GM12878 (cell line): ENCODE data around the gene LARGE1. TPM values are rescaled to one million over a fixed set of nuclear protein-coding genes. Genes with fewer than 3 reads are reported as not detected.

Experiments used
- ATAC-seq: fragments of 200-7000 bp; cut with Tn5 transposase; 3 replicates; pipeline ENCODE4 v1.9.1; 2020; ENCODE audit warnings: mild to moderate bottlenecking, moderate library complexity
- BruUV-seq: library from RNA; stranded (reverse); fragments of 400-500 nt; replicated peaks from 2 replicates; lab custom pipeline; 2021; lab: Mats Ljungman, UMichigan
- CTCF ChIA-PET: fragments of 300-600 bp; sonication (Branson Sonifier 250); formaldehyde crosslinking; extraction: SDS; loops from one replicate; lab custom pipeline; 2021; ENCODE audit warnings: inconsistent platforms; lab: Yijun Ruan, JAX
- POLR2A ChIA-PET: fragments of 350-600 bp; formaldehyde crosslinking; extraction: SDS; loops from one replicate; lab custom pipeline; 2021; ENCODE audit warnings: inconsistent platforms; lab: Charles Lee
- RAD21 ChIA-PET: fragments of 300-600 bp; sonication (Branson Sonifier 250); formaldehyde crosslinking; loops from one replicate; lab custom pipeline; 2023; ENCODE audit warnings: antibody characterized with exemption; ENCODE audit not compliant: unreplicated experiment; lab: Charles Lee
- SMC1A ChIA-PET: fragments of 300-600 bp; sonication (Branson Sonifier 250); formaldehyde crosslinking; loops from one replicate; lab custom pipeline; 2023; ENCODE audit not compliant: unreplicated experiment, uncharacterized antibody; lab: Charles Lee
- DNase-seq: peaks from one replicate; pipeline ENCODE4 v3.0.0-alpha.2; 2011; ENCODE audit warnings: low read depth, low spot score
- FAIRE-seq: peaks from 3 replicates; lab custom pipeline; 2011; peaks lifted over from hg19 to GRCh38; lab: Jason Lieb, UNC
- H2AFZ ChIP-seq: 2 replicates; pipeline ENCODE4 v1.6.0; 2011; ENCODE audit warnings: low read depth, low read length, control low read depth; ENCODE audit not compliant: control insufficient read depth
- H3K27ac ChIP-seq: 2 replicates; pipeline ENCODE4 v1.5.1; 2011; ENCODE audit warnings: control low read depth; ENCODE audit not compliant: control insufficient read depth, insufficient read depth
- H3K27me3 ChIP-seq, 2 experiments: replicated peaks in 1 of 2; 2 replicates each; pipeline versions ENCODE4 v1.6.0 to v1.6.1; 2011; ENCODE audit warnings: low read length in 1 of 2; ENCODE audit not compliant: control insufficient read depth in 2 of 2, insufficient read depth in 2 of 2
- H3K36me3 ChIP-seq, 2 experiments: 2 replicates each; pipeline ENCODE4 v1.5.1; 2011; ENCODE audit warnings: low read length in 1 of 2; ENCODE audit not compliant: control insufficient read depth in 2 of 2, insufficient read depth in 2 of 2
- H3K4me1 ChIP-seq: 2 replicates; pipeline ENCODE4 v1.6.1; 2011; ENCODE audit warnings: mild to moderate bottlenecking, low read length, moderate library complexity, mixed read lengths; ENCODE audit not compliant: control insufficient read depth, insufficient read depth
- H3K4me2 ChIP-seq: 2 replicates; pipeline ENCODE4 v1.6.0; 2011; ENCODE audit warnings: control low read depth; ENCODE audit not compliant: control insufficient read depth, insufficient read depth
- H3K4me3 ChIP-seq: fragments of 200-600 bp; sonication (generic); 2 replicates; pipeline ENCODE4 v1.5.1; 2016
- H3K79me2 ChIP-seq: 2 replicates; pipeline ENCODE4 v1.6.0; 2011; ENCODE audit warnings: low read length; ENCODE audit not compliant: control insufficient read depth, insufficient read depth
- H3K9ac ChIP-seq: 2 replicates; pipeline ENCODE4 v1.8.0; 2011; ENCODE audit warnings: low read length, control low read depth, mixed read lengths; ENCODE audit not compliant: control insufficient read depth, insufficient read depth
- H3K9me3 ChIP-seq: replicated peaks from 3 replicates; pipeline ENCODE4 v1.5.1; 2011; ENCODE audit warnings: mild to moderate bottlenecking, low read length; ENCODE audit not compliant: control insufficient read depth, insufficient read depth
- H4K20me1 ChIP-seq: 2 replicates; pipeline ENCODE4 v1.6.0; 2011; ENCODE audit not compliant: control insufficient read depth, insufficient read depth
- EP300 ChIP-seq, 2 experiments: fragments of 150-350 bp in 1 of 2; IDR thresholded peaks; 2 replicates each; pipeline ENCODE4 v1.6.1; 2011 to 2012; ENCODE audit warnings: low read depth in 2 of 2, low read length in 2 of 2, borderline replicate concordance in 1 of 2, improper control_type of control experiment in 1 of 2, inconsistent platforms in 1 of 2; ENCODE audit not compliant: control insufficient read depth in 1 of 2
- ESRRA ChIP-seq: IDR thresholded peaks from 2 replicates; pipeline ENCODE4 v1.6.1; 2012; ENCODE audit warnings: mild to moderate bottlenecking, low read length, improper control_type of control experiment
- FOXK2 ChIP-seq: fragments of 450-650 bp; IDR thresholded peaks from 2 replicates; pipeline ENCODE4 v1.6.1; 2017; ENCODE audit warnings: mild to moderate bottlenecking, moderate library complexity
- IKZF1 ChIP-seq: fragments of 450-650 bp; conservative IDR thresholded peaks from 2 replicates; pipeline ENCODE4 v1.6.1; 2017; ENCODE audit warnings: antibody characterized with exemption, mild to moderate bottlenecking
- NFIC ChIP-seq: IDR thresholded peaks from 2 replicates; pipeline ENCODE4 v1.6.1; 2012; ENCODE audit warnings: low read depth, mild to moderate bottlenecking, inconsistent platforms, low read length, moderate library complexity
- SIX5 ChIP-seq: IDR thresholded peaks from 2 replicates; pipeline ENCODE4 v1.6.1; 2011; ENCODE audit warnings: mild to moderate bottlenecking, low read depth, low read length, moderate library complexity; ENCODE audit not compliant: severe bottlenecking
- SMARCA5 ChIP-seq: fragments of 450-650 bp; IDR thresholded peaks from 2 replicates; pipeline ENCODE4 v1.6.1; 2017; ENCODE audit warnings: mild to moderate bottlenecking
- SRF ChIP-seq, 2 experiments: IDR thresholded peaks; 2 replicates each; pipeline ENCODE4 v1.6.1; 2011; ENCODE audit warnings: low read depth in 2 of 2, low read length in 2 of 2, mild to moderate bottlenecking in 1 of 2, moderate library complexity in 1 of 2
- TAF1 ChIP-seq: IDR thresholded peaks from 2 replicates; pipeline ENCODE4 v1.6.1; 2011; ENCODE audit warnings: mild to moderate bottlenecking, low read depth, low read length, borderline replicate concordance
- TARDBP ChIP-seq: IDR thresholded peaks from 2 replicates; pipeline ENCODE4 v1.6.1; 2016; ENCODE audit warnings: borderline replicate concordance
- ZZZ3 ChIP-seq: IDR thresholded peaks from 2 replicates; pipeline ENCODE4 v1.6.1; 2011; ENCODE audit warnings: low read depth; ENCODE audit not compliant: control insufficient read depth, insufficient read length
- WGBS: methylation state at CpG from one replicate; pipeline ENCODE4 v1.1.6; 2016; ENCODE audit warnings: low lambda C conversion rate; ENCODE audit not compliant: insufficient replicate concordance, insufficient coverage; ENCODE audit errors: missing lambda C conversion rate; 5-methylcytosine and 5-hydroxymethylcytosine counted together
- in situ Hi-C: fragments of 300-500 bp; cut with MboI; formaldehyde crosslinking; loops from 9 replicates; pipeline ENCODE4 v1.14.3; 2018; ENCODE audit warnings: mixed read lengths
- intact Hi-C: fragments of 100-400 bp; cut with micrococcal nuclease; formaldehyde crosslinking; loops from one replicate; pipeline ENCODE4 v1.14.2; 2022; ENCODE audit not compliant: unreplicated experiment
- polyA plus RNA-seq, 11 experiments: library from polyadenylated mRNA; depleted of rRNA in 4 of 11; unstranded in 6 of 11; stranded (reverse) in 5 of 11; fragments of >200 nt; fragmentation: Nextera tagmentation in 4 of 11; fragmentation: Illumina TruSeq in 1 of 11; extraction: Ambion mirVana in 4 of 11; extraction: Trizol in 1 of 11; gene quantifications; 1 replicate in 1 of 11; 2 replicates in 10 of 11; pipeline versions ENCODE4 v1.2.1 to v1.2.3, GENCODE V29; 2011 to 2016; ENCODE audit warnings: inconsistent platforms in 2 of 11, missing spikeins in 2 of 11, low read depth in 1 of 11
- total RNA-seq, 4 experiments: library from RNA; depleted of rRNA in 3 of 4; stranded (reverse); fragments of >200 nt in 3 of 4; fragmentation: Illumina TruSeq in 1 of 4; extraction: Trizol in 1 of 4; gene quantifications; 2 replicates each; pipeline versions ENCODE4 v1.2.1 to v1.2.3, GENCODE V29; 2013 to 2021
- TF ChIP-seq, protein P1 (sequence below): fragments of 450-650 bp; IDR thresholded peaks from 2 replicates; pipeline ENCODE4 v1.6.1; 2018; ENCODE audit warnings: mild to moderate bottlenecking, low read depth, moderate library complexity; ENCODE audit not compliant: partially characterized antibody
- TF ChIP-seq, protein P2 (sequence below): fragments of 450-650 bp; IDR thresholded peaks from 2 replicates; pipeline ENCODE4 v1.6.1; 2017; ENCODE audit warnings: mild to moderate bottlenecking, moderate library complexity
- TF ChIP-seq, protein P3 (sequence below): fragments of 450-650 bp; IDR thresholded peaks from 2 replicates; pipeline ENCODE4 v1.6.1; 2018; ENCODE audit warnings: borderline replicate concordance, mild to moderate bottlenecking; ENCODE audit not compliant: partially characterized antibody

Gene LARGE1
- total and polyA plus RNA-seq, 10 of the 15 experiments (the other 5 are each of a cell fraction or from before 2014, with no cell fraction given) = 3.2 to 41.4 (median 17.3) TPM

DNA sequence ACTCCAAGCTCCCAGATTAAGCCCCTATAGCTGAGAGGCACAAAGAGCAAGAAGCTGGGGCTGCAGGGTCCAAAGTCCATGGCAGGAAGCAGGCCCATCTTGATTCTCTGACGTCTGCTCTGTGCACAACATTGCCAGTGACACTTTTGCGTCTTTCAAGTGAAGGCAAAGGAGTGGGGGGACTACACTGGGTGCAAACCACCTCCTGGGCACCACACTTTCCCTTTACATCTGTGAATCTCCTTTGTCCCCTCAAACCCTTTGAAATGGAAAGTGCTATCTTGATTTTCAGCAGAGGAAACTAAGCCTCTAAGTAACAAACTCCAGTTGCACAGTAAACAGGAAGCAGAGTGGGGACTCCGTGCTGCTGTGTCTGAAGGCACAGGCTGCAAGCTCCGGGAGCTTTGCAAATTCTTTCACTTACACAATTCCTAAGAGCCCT, 428.0 kb downstream of the LARGE1 start:
- intact Hi-C loops = no loop called here
- in situ Hi-C loops = no loop called here
- peak overlapping the region; percentile 16; the same call in 1 of the 2 replicates for H2AFZ ChIP-seq
- no TSS peak for BruUV-seq
- H3K4me1 ChIP-seq = peaks cover 12% of the 10 kb centered on the region
- H3K27ac ChIP-seq = no peak overlapping the region
- RAD21 ChIA-PET = interaction anchor here (1.4 to 2.4 kb wide), 2 partner anchors 20 to 27 kb away, joined by 6 to 7 read pairs; no protein-coding TSS in a partner anchor
- POLR2A ChIA-PET = interaction anchor here (1.0 to 1.4 kb wide), 2 partner anchors 10 to 26 kb away, joined by 3 to 5 read pairs; no protein-coding TSS in a partner anchor
- no peaks in the 10 kb centered on the region for H3K79me2 ChIP-seq
- H3K9ac ChIP-seq = no peak overlapping the region
- no peaks in the 10 kb centered on the region for H4K20me1 ChIP-seq
- H3K27me3 ChIP-seq = no peaks in the 10 kb centered on the region
- SMC1A ChIA-PET = interaction anchor here (1.0 to 2.6 kb wide), 6 partner anchors 8 to 192 kb away, joined by 3 to 21 read pairs (median 4); no protein-coding TSS in a partner anchor
- FAIRE-seq = peak; percentile 13
- peak; percentile 77 for ATAC-seq
- H3K4me3 ChIP-seq = no peak overlapping the region; the same call in 1 of the 2 replicates
- DNase-seq = no peak
- no peaks in the 10 kb centered on the region; the same call in 2 of the 3 replicates for H3K9me3 ChIP-seq
- CTCF ChIA-PET = interaction anchor here (0.5 to 1.1 kb wide), 4 partner anchors 21 to 1833 kb away, joined by 3 to 4 read pairs (median 3); no protein-coding TSS in a partner anchor
- 32% methylated on average over 4 of the region's 4 CpGs for WGBS
- H3K36me3 ChIP-seq = no peaks in the 10 kb centered on the region
- peak overlapping the region; percentile 26 for H3K4me2 ChIP-seq
- TF ChIP-seq ZZZ3 = no peak
- TF ChIP-seq EP300 (IDR thresholded peaks at IDR 0.05; ENCODE audit: borderline replicate concordance in 1 of 2, control insufficient read depth in 1 of 2, low read depth in 2 of 2, low read length in 2 of 2) = no peak
- no peak for TF ChIP-seq TAF1
- TF ChIP-seq SRF (IDR thresholded peaks at IDR 0.05; ENCODE audit: low read depth in 2 of 2, low read length in 2 of 2) = no peak
- TF ChIP-seq NFIC = no peak
- TF ChIP-seq, protein P1, sequence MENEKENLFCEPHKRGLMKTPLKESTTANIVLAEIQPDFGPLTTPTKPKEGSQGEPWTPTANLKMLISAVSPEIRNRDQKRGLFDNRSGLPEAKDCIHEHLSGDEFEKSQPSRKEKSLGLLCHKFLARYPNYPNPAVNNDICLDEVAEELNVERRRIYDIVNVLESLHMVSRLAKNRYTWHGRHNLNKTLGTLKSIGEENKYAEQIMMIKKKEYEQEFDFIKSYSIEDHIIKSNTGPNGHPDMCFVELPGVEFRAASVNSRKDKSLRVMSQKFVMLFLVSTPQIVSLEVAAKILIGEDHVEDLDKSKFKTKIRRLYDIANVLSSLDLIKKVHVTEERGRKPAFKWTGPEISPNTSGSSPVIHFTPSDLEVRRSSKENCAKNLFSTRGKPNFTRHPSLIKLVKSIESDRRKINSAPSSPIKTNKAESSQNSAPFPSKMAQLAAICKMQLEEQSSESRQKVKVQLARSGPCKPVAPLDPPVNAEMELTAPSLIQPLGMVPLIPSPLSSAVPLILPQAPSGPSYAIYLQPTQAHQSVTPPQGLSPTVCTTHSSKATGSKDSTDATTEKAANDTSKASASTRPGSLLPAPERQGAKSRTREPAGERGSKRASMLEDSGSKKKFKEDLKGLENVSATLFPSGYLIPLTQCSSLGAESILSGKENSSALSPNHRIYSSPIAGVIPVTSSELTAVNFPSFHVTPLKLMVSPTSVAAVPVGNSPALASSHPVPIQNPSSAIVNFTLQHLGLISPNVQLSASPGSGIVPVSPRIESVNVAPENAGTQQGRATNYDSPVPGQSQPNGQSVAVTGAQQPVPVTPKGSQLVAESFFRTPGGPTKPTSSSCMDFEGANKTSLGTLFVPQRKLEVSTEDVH = no peak
- 0 out of 2 replicates have a peak, but pooled peaks have one; percentile 25 for TF ChIP-seq SMARCA5
- TF ChIP-seq IKZF1 = peak; percentile 44
- no peak for TF ChIP-seq TARDBP
- TF ChIP-seq FOXK2 = peak; percentile 57
- TF ChIP-seq, protein P2, sequence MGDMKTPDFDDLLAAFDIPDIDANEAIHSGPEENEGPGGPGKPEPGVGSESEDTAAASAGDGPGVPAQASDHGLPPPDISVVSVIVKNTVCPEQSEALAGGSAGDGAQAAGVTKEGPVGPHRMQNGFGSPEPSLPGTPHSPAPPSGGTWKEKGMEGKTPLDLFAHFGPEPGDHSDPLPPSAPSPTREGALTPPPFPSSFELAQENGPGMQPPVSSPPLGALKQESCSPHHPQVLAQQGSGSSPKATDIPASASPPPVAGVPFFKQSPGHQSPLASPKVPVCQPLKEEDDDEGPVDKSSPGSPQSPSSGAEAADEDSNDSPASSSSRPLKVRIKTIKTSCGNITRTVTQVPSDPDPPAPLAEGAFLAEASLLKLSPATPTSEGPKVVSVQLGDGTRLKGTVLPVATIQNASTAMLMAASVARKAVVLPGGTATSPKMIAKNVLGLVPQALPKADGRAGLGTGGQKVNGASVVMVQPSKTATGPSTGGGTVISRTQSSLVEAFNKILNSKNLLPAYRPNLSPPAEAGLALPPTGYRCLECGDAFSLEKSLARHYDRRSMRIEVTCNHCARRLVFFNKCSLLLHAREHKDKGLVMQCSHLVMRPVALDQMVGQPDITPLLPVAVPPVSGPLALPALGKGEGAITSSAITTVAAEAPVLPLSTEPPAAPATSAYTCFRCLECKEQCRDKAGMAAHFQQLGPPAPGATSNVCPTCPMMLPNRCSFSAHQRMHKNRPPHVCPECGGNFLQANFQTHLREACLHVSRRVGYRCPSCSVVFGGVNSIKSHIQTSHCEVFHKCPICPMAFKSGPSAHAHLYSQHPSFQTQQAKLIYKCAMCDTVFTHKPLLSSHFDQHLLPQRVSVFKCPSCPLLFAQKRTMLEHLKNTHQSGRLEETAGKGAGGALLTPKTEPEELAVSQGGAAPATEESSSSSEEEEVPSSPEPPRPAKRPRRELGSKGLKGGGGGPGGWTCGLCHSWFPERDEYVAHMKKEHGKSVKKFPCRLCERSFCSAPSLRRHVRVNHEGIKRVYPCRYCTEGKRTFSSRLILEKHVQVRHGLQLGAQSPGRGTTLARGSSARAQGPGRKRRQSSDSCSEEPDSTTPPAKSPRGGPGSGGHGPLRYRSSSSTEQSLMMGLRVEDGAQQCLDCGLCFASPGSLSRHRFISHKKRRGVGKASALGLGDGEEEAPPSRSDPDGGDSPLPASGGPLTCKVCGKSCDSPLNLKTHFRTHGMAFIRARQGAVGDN = 0 out of 2 replicates have a peak, but pooled peaks have one; percentile 27
- TF ChIP-seq SIX5 = no peak
- no peak for TF ChIP-seq ESRRA
- TF ChIP-seq, protein P3, sequence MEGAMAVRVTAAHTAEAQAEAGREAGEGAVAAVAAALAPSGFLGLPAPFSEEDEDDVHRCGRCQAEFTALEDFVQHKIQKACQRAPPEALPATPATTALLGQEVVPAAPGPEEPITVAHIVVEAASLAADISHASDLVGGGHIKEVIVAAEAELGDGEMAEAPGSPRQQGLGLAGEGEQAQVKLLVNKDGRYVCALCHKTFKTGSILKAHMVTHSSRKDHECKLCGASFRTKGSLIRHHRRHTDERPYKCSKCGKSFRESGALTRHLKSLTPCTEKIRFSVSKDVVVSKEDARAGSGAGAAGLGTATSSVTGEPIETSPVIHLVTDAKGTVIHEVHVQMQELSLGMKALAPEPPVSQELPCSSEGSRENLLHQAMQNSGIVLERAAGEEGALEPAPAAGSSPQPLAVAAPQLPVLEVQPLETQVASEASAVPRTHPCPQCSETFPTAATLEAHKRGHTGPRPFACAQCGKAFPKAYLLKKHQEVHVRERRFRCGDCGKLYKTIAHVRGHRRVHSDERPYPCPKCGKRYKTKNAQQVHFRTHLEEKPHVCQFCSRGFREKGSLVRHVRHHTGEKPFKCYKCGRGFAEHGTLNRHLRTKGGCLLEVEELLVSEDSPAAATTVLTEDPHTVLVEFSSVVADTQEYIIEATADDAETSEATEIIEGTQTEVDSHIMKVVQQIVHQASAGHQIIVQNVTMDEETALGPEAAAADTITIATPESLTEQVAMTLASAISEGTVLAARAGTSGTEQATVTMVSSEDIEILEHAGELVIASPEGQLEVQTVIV = peak; percentile 16
